Measurements from ENCODE around the gene CBLB.

Gene CBLB

DNA sequence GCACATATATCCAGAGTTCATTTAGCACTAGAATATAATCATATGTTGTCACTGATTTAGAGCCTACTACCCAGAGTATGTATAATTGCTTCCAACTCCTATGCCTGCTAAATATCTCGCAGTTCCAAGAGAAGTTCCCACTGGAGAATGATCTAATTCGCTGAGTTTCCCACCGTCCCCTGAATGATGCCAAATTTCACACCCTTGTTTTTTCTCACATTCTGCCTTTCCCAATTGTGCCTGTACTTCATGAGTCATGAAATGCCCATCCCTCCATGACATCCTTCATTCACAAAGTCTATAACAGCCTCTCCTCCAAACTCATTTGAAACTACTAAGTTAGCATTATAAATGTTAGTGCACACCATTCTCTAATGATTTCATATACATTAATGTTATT is 177.2 kb downstream of the CBLB start:
- no peaks in the 10 kb centered on the region for H3K4me1 ChIP-seq (ENCODE audit: control insufficient read depth, insufficient read depth, low read length)
- no peak overlapping the region for H3K4me3 ChIP-seq (ENCODE audit: low read depth, low read length)
- no peak overlapping the region for H3K9ac ChIP-seq (ENCODE audit: low read depth, low read length)
- H3K9me3 ChIP-seq (ENCODE audit: control insufficient read depth, insufficient read depth, low read length), result no peaks in the 10 kb centered on the region
- no peak overlapping the region for H3K27ac ChIP-seq (ENCODE audit: low read depth, low read length)
- no peaks in the 10 kb centered on the region for H3K27me3 ChIP-seq (ENCODE audit: control insufficient read depth, insufficient read depth, low read length)
- H3K36me3 ChIP-seq (ENCODE audit: control insufficient read depth, insufficient read depth, low read length), result peaks cover 31% of the 10 kb centered on the region

DNA sequence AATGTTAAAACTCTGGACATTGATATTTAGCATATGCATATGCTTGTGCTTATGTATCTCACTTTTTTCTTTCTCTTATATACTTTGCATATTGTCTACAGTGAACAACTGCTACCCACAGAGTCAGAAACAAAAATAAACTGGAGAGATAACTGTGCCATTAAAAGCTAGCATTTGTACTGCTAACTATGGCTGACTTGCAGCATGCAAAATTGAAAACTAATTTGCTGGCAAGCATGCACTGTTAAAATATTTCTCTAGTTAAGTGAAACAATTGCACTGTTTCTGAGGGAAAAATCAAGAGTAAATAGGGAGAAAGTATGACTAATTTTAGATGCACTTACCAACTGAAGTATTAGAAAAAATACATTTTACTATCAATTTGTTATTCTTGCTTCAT is 177.8 kb downstream of the CBLB start:
- H3K4me3 ChIP-seq (ENCODE audit: low read depth, low read length), result no peak overlapping the region
- no peak overlapping the region for H3K27ac ChIP-seq (ENCODE audit: low read depth, low read length)
- H3K27me3 ChIP-seq (ENCODE audit: control insufficient read depth, insufficient read depth, low read length), result no peaks in the 10 kb centered on the region

DNA sequence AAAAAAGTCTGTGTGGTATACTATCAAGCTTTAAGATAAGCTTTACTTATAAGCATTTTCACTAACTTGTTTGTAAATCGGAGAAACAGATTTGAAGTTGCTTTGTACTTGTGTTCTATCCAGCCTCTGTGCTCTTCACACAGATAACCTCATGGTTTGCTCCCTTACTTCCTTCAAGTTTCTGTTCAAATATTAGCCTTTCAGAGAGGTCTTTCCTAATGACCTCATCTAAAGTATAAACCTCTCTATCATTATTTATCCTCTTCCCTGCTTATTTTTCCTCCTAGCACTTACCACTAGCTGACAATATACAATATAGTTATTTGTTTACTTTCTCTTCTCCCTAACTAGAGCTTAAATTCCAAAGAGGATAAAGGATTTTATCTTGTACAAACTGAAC is 180.0 kb downstream of the CBLB start:
- Histone ChIP-seq H3K27ac (ENCODE audit: low read depth, low read length) (peak overlapping the region; percentile 28), H3K4me3 (ENCODE audit: low read depth, low read length) (no peak overlapping the region), H3K9me3 (ENCODE audit: control insufficient read depth, insufficient read depth, low read length) (no peaks in the 10 kb centered on the region), H3K9ac (ENCODE audit: low read depth, low read length) (no peak overlapping the region), H3K27me3 (ENCODE audit: control insufficient read depth, insufficient read depth, low read length) (no peaks in the 10 kb centered on the region), H3K4me1 (ENCODE audit: control insufficient read depth, insufficient read depth, low read length) (no peaks in the 10 kb centered on the region), H3K36me3 (ENCODE audit: control insufficient read depth, insufficient read depth, low read length) (peaks cover 29% of the 10 kb centered on the region)

More for the DNA sequence above, 177.8 kb downstream of the CBLB start:
- Histone ChIP-seq H3K36me3 (ENCODE audit: control insufficient read depth, insufficient read depth, low read length) (peaks cover 31% of the 10 kb centered on the region), H3K4me1 (ENCODE audit: control insufficient read depth, insufficient read depth, low read length) (no peaks in the 10 kb centered on the region), H3K9ac (ENCODE audit: low read depth, low read length) (no peak overlapping the region), H3K9me3 (ENCODE audit: control insufficient read depth, insufficient read depth, low read length) (no peaks in the 10 kb centered on the region)

DNA sequence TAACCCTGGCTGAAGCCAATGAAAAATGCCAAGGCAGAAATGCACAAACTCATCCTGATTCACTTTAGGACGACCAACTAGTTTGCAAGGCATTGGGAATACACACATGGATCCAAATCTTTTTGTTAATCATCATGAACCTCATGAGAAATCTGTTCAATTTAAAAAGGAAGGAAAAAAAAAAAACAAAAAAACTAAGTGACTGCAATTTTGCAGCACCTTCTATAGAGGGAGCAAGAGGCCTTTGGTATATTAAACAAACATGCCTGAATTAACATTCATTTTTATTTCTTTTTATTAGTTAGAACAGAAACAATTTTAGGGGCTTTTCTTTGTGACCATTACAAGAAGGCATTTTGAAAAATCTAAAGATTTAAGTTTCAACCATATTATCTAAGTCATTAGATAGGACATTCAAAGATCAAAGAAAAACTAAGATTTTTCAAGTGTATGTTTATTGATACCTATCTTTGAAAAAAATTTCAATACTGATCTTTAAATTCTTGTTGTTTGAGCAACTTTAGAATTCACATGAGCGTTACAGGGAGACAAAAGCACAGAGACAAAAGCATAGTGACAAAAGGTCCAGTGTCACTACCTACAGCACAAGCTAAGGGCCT is 182.4 kb downstream of the CBLB start:
- H3K9me3 ChIP-seq (ENCODE audit: control insufficient read depth, insufficient read depth, low read length), result no peaks in the 10 kb centered on the region
- no peak overlapping the region for H3K4me3 ChIP-seq (ENCODE audit: low read depth, low read length)
- H3K4me1 ChIP-seq (ENCODE audit: control insufficient read depth, insufficient read depth, low read length), result no peaks in the 10 kb centered on the region
- H3K27me3 ChIP-seq (ENCODE audit: control insufficient read depth, insufficient read depth, low read length), result no peaks in the 10 kb centered on the region
- H3K9ac ChIP-seq (ENCODE audit: low read depth, low read length), result no peak overlapping the region
- no peak overlapping the region for H3K27ac ChIP-seq (ENCODE audit: low read depth, low read length)
- H3K36me3 ChIP-seq (ENCODE audit: control insufficient read depth, insufficient read depth, low read length), result peaks cover 12% of the 10 kb centered on the region

DNA sequence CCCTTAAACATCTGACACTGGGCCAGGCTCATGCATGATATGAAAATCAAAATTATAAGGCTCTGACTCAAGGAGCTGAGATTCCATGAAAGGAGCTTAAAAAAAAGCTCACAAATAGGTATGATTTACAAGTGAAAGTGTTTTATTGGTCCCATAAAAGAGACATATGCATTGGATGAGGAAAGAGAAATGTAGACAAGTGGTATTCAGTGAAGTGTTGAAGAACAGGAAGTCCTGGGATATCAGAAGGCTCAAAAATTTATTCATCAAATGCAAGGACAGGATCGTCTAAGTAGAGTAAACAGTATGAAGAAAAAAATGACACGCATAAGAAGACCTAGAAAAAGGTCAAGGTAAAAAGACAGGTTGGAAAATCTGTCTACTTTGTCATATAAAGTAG is 188.9 kb downstream of the CBLB start:
- Histone ChIP-seq H3K9ac (ENCODE audit: low read depth, low read length) (no peak overlapping the region), H3K9me3 (ENCODE audit: control insufficient read depth, insufficient read depth, low read length) (no peaks in the 10 kb centered on the region), H3K4me1 (ENCODE audit: control insufficient read depth, insufficient read depth, low read length) (no peaks in the 10 kb centered on the region), H3K36me3 (ENCODE audit: control insufficient read depth, insufficient read depth, low read length) (peaks cover 49% of the 10 kb centered on the region), H3K27ac (ENCODE audit: low read depth, low read length) (no peak overlapping the region), H3K4me3 (ENCODE audit: low read depth, low read length) (no peak overlapping the region), H3K27me3 (ENCODE audit: control insufficient read depth, insufficient read depth, low read length) (no peaks in the 10 kb centered on the region)

DNA sequence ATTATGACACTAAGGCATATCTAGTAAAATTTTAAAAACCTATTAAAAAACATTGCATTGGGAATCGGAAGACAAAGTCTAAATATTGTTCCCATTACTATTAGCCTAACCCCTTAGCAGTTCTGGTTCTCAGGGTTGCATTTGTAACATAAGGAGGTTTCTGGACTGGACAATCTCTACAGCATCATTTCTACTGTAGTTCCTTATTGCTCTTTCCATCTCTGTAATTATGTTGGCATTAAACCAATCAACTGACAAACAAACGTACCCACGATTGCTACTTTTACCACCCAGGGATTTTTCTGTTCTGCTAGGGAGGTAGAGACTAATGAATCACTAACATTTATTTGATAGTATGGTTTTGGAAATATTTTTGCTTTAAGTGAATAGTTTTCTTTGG is 190.8 kb downstream of the CBLB start:
- Histone ChIP-seq H3K4me3 (ENCODE audit: low read depth, low read length) (no peak overlapping the region), H3K27me3 (ENCODE audit: control insufficient read depth, insufficient read depth, low read length) (no peaks in the 10 kb centered on the region), H3K36me3 (ENCODE audit: control insufficient read depth, insufficient read depth, low read length) (peaks cover 49% of the 10 kb centered on the region), H3K9ac (ENCODE audit: low read depth, low read length) (no peak overlapping the region), H3K4me1 (ENCODE audit: control insufficient read depth, insufficient read depth, low read length) (no peaks in the 10 kb centered on the region), H3K27ac (ENCODE audit: low read depth, low read length) (no peak overlapping the region), H3K9me3 (ENCODE audit: control insufficient read depth, insufficient read depth, low read length) (no peaks in the 10 kb centered on the region)

DNA sequence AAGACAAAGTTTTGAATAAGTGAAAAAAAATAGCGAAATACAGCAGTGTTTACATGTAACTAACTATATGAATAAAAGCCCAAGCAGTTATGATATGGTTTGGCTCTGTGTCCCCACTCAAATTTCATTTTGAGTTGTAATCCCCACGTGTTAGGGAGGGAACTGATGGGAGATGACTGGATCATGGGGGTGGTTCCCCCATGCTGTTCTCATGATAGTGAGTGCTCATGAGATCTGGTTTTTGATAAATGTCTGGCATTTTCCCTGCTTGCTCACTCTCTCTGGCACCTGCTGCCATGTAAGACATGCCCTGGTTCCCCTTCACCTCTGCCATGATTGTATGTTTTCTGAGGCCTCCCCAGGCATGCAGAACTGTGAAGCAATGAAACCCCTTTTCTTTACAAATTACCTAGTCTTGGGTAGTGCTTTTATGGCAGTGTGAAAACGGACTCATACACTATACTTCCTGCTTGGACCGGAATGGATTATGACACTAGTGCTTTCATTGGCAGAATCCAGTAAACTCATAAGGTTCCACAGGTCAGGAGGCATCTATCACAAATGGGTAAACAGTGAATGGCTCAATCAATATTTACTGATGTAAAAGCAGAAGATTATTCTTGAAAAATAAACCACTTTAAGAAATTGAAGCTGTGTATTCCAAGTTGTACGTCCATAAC is 192.1 kb downstream of the CBLB start:
- no peak overlapping the region for H3K27ac ChIP-seq (ENCODE audit: low read depth, low read length)
- peaks cover 49% of the 10 kb centered on the region for H3K36me3 ChIP-seq (ENCODE audit: control insufficient read depth, insufficient read depth, low read length)
- H3K9me3 ChIP-seq (ENCODE audit: control insufficient read depth, insufficient read depth, low read length), result no peaks in the 10 kb centered on the region
- no peaks in the 10 kb centered on the region for H3K4me1 ChIP-seq (ENCODE audit: control insufficient read depth, insufficient read depth, low read length)
- H3K9ac ChIP-seq (ENCODE audit: low read depth, low read length), result no peak overlapping the region
- H3K4me3 ChIP-seq (ENCODE audit: low read depth, low read length), result no peak overlapping the region
- no peaks in the 10 kb centered on the region for H3K27me3 ChIP-seq (ENCODE audit: control insufficient read depth, insufficient read depth, low read length)

DNA sequence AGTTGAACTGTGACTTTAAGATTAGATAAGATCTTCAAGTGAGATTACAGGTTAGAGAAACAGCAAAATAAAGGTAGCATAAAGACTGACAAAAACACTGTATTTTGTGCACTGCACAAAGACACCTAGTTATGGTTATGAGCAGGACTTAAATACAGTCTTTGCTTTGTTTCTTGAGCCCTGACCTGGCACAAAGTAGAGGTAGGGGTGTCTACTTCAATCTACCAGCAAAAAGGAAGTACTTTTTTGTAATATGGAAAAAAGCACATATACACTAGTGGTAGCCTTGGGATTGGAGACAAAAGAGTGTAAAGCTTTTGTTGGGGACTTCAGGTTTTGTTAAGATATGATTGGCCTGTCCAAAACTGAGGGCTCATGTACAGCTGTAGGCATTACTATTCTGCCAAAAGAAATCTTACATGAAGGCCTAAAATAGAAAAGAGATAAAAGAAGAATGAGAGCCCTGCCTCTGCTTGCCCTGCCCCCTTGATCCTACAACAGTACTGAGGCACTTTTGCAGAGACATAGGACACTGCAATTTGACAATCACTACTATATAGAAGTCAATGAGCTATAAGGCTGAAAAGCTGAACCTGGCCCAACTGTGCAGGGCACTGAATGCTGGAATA is 194.3 kb downstream of the CBLB start:
- Histone ChIP-seq H3K36me3 (ENCODE audit: control insufficient read depth, insufficient read depth, low read length) (peaks cover 39% of the 10 kb centered on the region), H3K4me1 (ENCODE audit: control insufficient read depth, insufficient read depth, low read length) (no peaks in the 10 kb centered on the region), H3K9ac (ENCODE audit: low read depth, low read length) (no peak overlapping the region)

DNA sequence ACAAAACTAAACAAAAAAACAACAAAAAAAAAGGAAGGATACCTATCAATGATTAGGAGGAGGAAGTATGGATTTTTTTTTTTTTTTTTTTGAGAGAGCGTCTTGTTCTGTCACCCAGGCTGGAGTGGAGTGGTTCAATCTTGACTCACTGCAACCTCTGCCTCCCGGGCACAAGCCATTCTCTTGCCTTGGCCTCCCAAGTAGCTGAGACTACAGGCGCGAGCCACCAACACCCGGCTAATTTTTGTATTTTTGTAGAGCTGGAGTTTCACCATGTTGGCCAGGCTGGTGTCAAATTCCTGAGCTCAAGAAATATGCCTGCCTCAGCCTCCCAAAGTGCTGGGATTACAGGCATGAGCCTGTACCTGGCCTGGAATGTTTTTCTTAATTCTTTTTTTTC is 195.8 kb downstream of the CBLB start:
- Histone ChIP-seq H3K9me3 (ENCODE audit: control insufficient read depth, insufficient read depth, low read length) (no peaks in the 10 kb centered on the region), H3K9ac (ENCODE audit: low read depth, low read length) (no peak overlapping the region), H3K27ac (ENCODE audit: low read depth, low read length) (no peak overlapping the region), H3K4me3 (ENCODE audit: low read depth, low read length) (no peak overlapping the region), H3K36me3 (ENCODE audit: control insufficient read depth, insufficient read depth, low read length) (peaks cover 38% of the 10 kb centered on the region), H3K4me1 (ENCODE audit: control insufficient read depth, insufficient read depth, low read length) (no peaks in the 10 kb centered on the region), H3K27me3 (ENCODE audit: control insufficient read depth, insufficient read depth, low read length) (no peaks in the 10 kb centered on the region)

More for the DNA sequence above, 194.3 kb downstream of the CBLB start:
- Histone ChIP-seq H3K27ac (ENCODE audit: low read depth, low read length) (no peak overlapping the region), H3K4me3 (ENCODE audit: low read depth, low read length) (no peak overlapping the region), H3K27me3 (ENCODE audit: control insufficient read depth, insufficient read depth, low read length) (no peaks in the 10 kb centered on the region), H3K9me3 (ENCODE audit: control insufficient read depth, insufficient read depth, low read length) (no peaks in the 10 kb centered on the region)

DNA sequence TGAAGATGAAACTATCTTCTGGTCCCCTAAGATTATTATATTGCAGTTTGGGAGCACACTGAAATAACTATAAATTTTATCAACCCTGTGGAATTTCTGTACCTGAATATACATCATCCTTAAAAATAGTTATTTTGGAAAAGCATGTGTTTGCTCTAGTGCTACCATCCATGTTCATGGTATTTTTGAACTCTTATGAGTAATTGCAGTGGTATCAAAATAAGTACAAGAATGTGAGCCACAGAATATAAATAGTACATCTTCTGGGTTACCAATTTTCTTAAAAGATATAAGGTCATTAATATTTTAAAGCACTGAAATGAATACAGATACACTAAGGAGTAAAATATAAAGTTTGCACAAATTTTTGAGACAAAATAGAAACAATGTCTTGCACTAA is 206.5 kb downstream of the CBLB start:
- Histone ChIP-seq H3K4me3 (ENCODE audit: low read depth, low read length) (no peak overlapping the region), H3K36me3 (ENCODE audit: control insufficient read depth, insufficient read depth, low read length) (0 out of 2 replicates have a peak, but pooled peaks cover 11% of the 10 kb centered on the region), H3K4me1 (ENCODE audit: control insufficient read depth, insufficient read depth, low read length) (no peaks in the 10 kb centered on the region), H3K9me3 (ENCODE audit: control insufficient read depth, insufficient read depth, low read length) (no peaks in the 10 kb centered on the region), H3K27ac (ENCODE audit: low read depth, low read length) (no peak overlapping the region), H3K27me3 (ENCODE audit: control insufficient read depth, insufficient read depth, low read length) (no peaks in the 10 kb centered on the region), H3K9ac (ENCODE audit: low read depth, low read length) (no peak overlapping the region)

DNA sequence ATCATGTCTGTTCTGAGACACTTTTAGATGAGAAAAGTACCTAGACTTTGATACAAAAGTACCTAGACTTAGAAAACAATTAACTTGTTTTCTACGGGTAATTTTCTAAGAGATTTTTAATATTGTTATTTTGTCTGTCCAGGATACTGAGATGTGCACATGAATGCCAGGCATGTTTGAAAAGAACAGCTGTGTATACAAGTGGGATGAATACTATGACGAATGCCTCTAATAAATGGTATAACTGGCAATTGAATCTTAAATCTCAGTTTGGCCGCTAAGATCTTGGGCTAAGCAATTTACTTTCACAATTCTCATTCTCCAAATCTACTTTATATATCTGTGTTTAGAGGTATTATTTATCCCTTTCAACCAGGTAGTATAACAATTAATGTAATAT is 207.4 kb downstream of the CBLB start:
- Histone ChIP-seq H3K27me3 (ENCODE audit: control insufficient read depth, insufficient read depth, low read length) (no peaks in the 10 kb centered on the region), H3K27ac (ENCODE audit: low read depth, low read length) (no peak overlapping the region), H3K9me3 (ENCODE audit: control insufficient read depth, insufficient read depth, low read length) (no peaks in the 10 kb centered on the region), H3K9ac (ENCODE audit: low read depth, low read length) (no peak overlapping the region), H3K4me1 (ENCODE audit: control insufficient read depth, insufficient read depth, low read length) (no peaks in the 10 kb centered on the region), H3K36me3 (ENCODE audit: control insufficient read depth, insufficient read depth, low read length) (0 out of 2 replicates have a peak, but pooled peaks cover 11% of the 10 kb centered on the region), H3K4me3 (ENCODE audit: low read depth, low read length) (no peak overlapping the region)

All from HUES48 (cell line).